GM23248 (cell line): ENCODE data around the gene NSUN3.

ENCODE experiments used
- EZH2 ChIP-seq: fragments of 200-600 bp; sonication (generic); IDR thresholded peaks from 2 replicates; pipeline ENCODE4 v1.6.1; 2018; ENCODE audit warnings: antibody characterized with exemption, mild to moderate bottlenecking; ENCODE audit not compliant: insufficient read depth, poor library complexity, severe bottlenecking
- EZH2phosphoT487 ChIP-seq: fragments of 200-600 bp; sonication (generic); IDR thresholded peaks from 2 replicates; pipeline ENCODE4 v1.6.1; 2018; ENCODE audit warnings: antibody characterized with exemption, moderate library complexity, mild to moderate bottlenecking, low read depth; ENCODE audit not compliant: insufficient read depth

GRCh38 chr3:94098452-94098851, 35.6 kb downstream of the NSUN3 start:
- TF ChIP-seq EZH2 = no peak
- no peak for TF ChIP-seq EZH2phosphoT487
